Endothelial cell of umbilical vein (primary cell): ENCODE data around the gene FSD1. TPM values are rescaled to one million over a fixed set of nuclear protein-coding genes. Genes with fewer than 3 reads are reported as not detected.
A peak's percentile ranks its signal among the peaks of the same experiment; 100 is the strongest.

ENCODE experiments used
- BruUV-seq: library from RNA; stranded (reverse); fragments of 400-500 nt; replicated peaks from 2 replicates; lab custom pipeline; 2021; lab: Mats Ljungman, UMichigan
- CTCF ChIA-PET: fragments of 300-600, 350-600 bp; sonication (Branson Sonifier 250); formaldehyde crosslinking; loops from one replicate; lab custom pipeline; 2021; ENCODE audit warnings: antibody characterized with exemption, inconsistent platforms; lab: Charles Lee
- POLR2A ChIA-PET: fragments of 300-600, 350-600 bp; sonication (Branson Sonifier 250); formaldehyde crosslinking; loops from one replicate; lab custom pipeline; 2021; ENCODE audit warnings: antibody characterized with exemption, inconsistent platforms; lab: Charles Lee
- DNase-seq: peaks from one replicate; pipeline ENCODE4 v3.0.0-alpha.2; 2011; ENCODE audit warnings: low read depth, low spot score
- FAIRE-seq: peaks from 2 replicates; lab custom pipeline; 2011; peaks lifted over from hg19 to GRCh38; lab: Jason Lieb, UNC
- H2AFZ ChIP-seq: 2 replicates; pipeline ENCODE4 v1.6.0; 2012; ENCODE audit warnings: low read depth, low read length, control low read depth, inconsistent platforms
- H3K27ac ChIP-seq: 2 replicates; pipeline ENCODE4 v1.5.1; 2011; ENCODE audit warnings: low read depth, mild to moderate bottlenecking, control low read depth, low read length, moderate library complexity; ENCODE audit not compliant: insufficient read depth
- H3K27me3 ChIP-seq, 2 experiments: 2 replicates each; pipeline versions ENCODE4 v1.6.0 to v1.6.1; 2011; ENCODE audit warnings: low read length in 2 of 2, mixed read lengths in 1 of 2; ENCODE audit not compliant: control insufficient read depth in 2 of 2, insufficient read depth in 2 of 2
- H3K36me3 ChIP-seq, 2 experiments: 2 replicates in 1 of 2; 3 replicates in 1 of 2; pipeline ENCODE4 v1.5.1; 2011; ENCODE audit warnings: low read length in 2 of 2, mild to moderate bottlenecking in 1 of 2, moderate library complexity in 1 of 2; ENCODE audit not compliant: control insufficient read depth in 2 of 2, insufficient read depth in 2 of 2; ENCODE audit errors: extremely low read depth in 1 of 2
- H3K4me1 ChIP-seq: 3 replicates; pipeline ENCODE4 v1.5.1; 2011; ENCODE audit warnings: mild to moderate bottlenecking, low read length; ENCODE audit not compliant: control insufficient read depth, insufficient read depth; ENCODE audit errors: extremely low read depth
- H3K4me2 ChIP-seq: 2 replicates; pipeline ENCODE4 v1.6.1; 2011; ENCODE audit warnings: low read length, control low read depth, mixed read lengths; ENCODE audit not compliant: insufficient read depth
- H3K4me3 ChIP-seq, 3 experiments: fragments of 200-600 bp in 1 of 3; sonication (generic), shearing (Covaris generic) in 1 of 3; replicated peaks in 1 of 3; 2 replicates each; pipeline ENCODE4 v1.5.1; 2011 to 2016; ENCODE audit warnings: control low read depth in 3 of 3, low read length in 3 of 3, mild to moderate bottlenecking in 2 of 3, inconsistent platforms in 1 of 3, low read depth in 1 of 3, moderate library complexity in 1 of 3; ENCODE audit not compliant: insufficient read depth in 1 of 3
- H3K79me2 ChIP-seq: 2 replicates; pipeline ENCODE4 v1.6.0; 2012; ENCODE audit warnings: low read length, inconsistent platforms; ENCODE audit not compliant: control insufficient read depth, insufficient read depth
- H3K9ac ChIP-seq: replicated peaks from 2 replicates; pipeline ENCODE3; 2011; ENCODE audit warnings: low read length, control low read depth; ENCODE audit not compliant: insufficient read depth; ENCODE audit errors: extremely low read depth
- H3K9me1 ChIP-seq: replicated peaks from 3 replicates; pipeline ENCODE4 v1.6.0; 2011; ENCODE audit warnings: mild to moderate bottlenecking, low read length; ENCODE audit not compliant: control insufficient read depth, insufficient read depth; ENCODE audit errors: extremely low read depth
- H3K9me3 ChIP-seq: replicated peaks from 2 replicates; pipeline ENCODE4 v1.5.1; 2012; ENCODE audit warnings: low read length, inconsistent platforms; ENCODE audit not compliant: control insufficient read depth, insufficient read depth
- H4K20me1 ChIP-seq: replicated peaks from 2 replicates; pipeline ENCODE3; 2011; ENCODE audit warnings: mild to moderate bottlenecking, low read length; ENCODE audit not compliant: control insufficient read depth, insufficient read depth; ENCODE audit errors: extremely low read depth
- EZH2 ChIP-seq: IDR thresholded peaks from 2 replicates; pipeline ENCODE4 v1.6.1; 2012; ENCODE audit warnings: borderline replicate concordance, low read depth, mild to moderate bottlenecking, moderate library complexity, low read length, inconsistent platforms; ENCODE audit not compliant: severe bottlenecking
- FOS ChIP-seq: IDR thresholded peaks from 2 replicates; pipeline ENCODE4 v1.6.1; 2011; ENCODE audit warnings: mild to moderate bottlenecking, low read length, moderate library complexity, borderline replicate concordance; ENCODE audit not compliant: insufficient read depth
- GATA2 ChIP-seq: IDR thresholded peaks from 2 replicates; pipeline ENCODE4 v1.7.0; 2011; ENCODE audit warnings: low read depth, mild to moderate bottlenecking, moderate library complexity, mixed read lengths, low read length; ENCODE audit not compliant: insufficient read length, insufficient read depth
- JUN ChIP-seq: IDR thresholded peaks from 2 replicates; pipeline ENCODE4 v1.6.1; 2011; ENCODE audit warnings: borderline replicate concordance, low read depth; ENCODE audit not compliant: insufficient read length, insufficient read depth
- MYC ChIP-seq: IDR thresholded peaks from one replicate; pipeline ENCODE4 v1.6.1; 2011; ENCODE audit warnings: mild to moderate bottlenecking, low read depth, low read length
- POLR2A ChIP-seq: IDR thresholded peaks from 2 replicates; pipeline ENCODE4 v1.6.1; 2012; ENCODE audit warnings: low read depth, mild to moderate bottlenecking, control low read depth, low read length
- POLR2AphosphoS5 ChIP-seq: IDR thresholded peaks from 2 replicates; pipeline ENCODE4 v1.6.1; 2012; ENCODE audit warnings: low read depth, mild to moderate bottlenecking, control low read depth, low read length, moderate library complexity; ENCODE audit not compliant: insufficient read depth
- dilution Hi-C: fragments of 300-500 bp; cut with MboI; formaldehyde crosslinking; loops from one replicate; pipeline ENCODE4 v1.15.0; 2019; ENCODE audit warnings: low sequenced_read_pairs; ENCODE audit not compliant: extremely low pct_ligation_motif_present
- intact Hi-C: fragments of 100-400 bp; cut with micrococcal nuclease; formaldehyde crosslinking; loops from one replicate; pipeline ENCODE4 v1.10.0; 2022
- polyA plus RNA-seq, 4 experiments: library from polyadenylated mRNA; depleted of rRNA in 3 of 4; stranded (reverse) in 3 of 4; unstranded in 1 of 4; fragments of >200 nt; gene quantifications; 2 replicates each; pipeline versions ENCODE4 v1.2.1 to v1.2.3, GENCODE V29; 2011 to 2012; ENCODE audit warnings: missing spikeins in 1 of 4
- total RNA-seq: library from RNA; stranded (reverse); gene quantifications from 2 replicates; pipeline ENCODE4 v1.2.3, GENCODE V29; 2021
- TF ChIP-seq, protein P1 (sequence below), 2 donors: IDR thresholded peaks; 1 replicate in 1 of 2; 2 replicates in 1 of 2; pipeline ENCODE4 v1.5.1; 2011; ENCODE audit warnings: low read length in 2 of 2, mild to moderate bottlenecking in 2 of 2, moderate library complexity in 2 of 2, control low read depth in 1 of 2, inconsistent platforms in 1 of 2, low read depth in 1 of 2; ENCODE audit not compliant: insufficient read depth in 1 of 2; ENCODE audit errors: extremely low read depth in 1 of 2
- TF ChIP-seq, protein P2 (sequence below): IDR thresholded peaks from 2 replicates; pipeline ENCODE4 v1.6.1; 2011; ENCODE audit not compliant: insufficient read depth, insufficient read length

FSD1 gene
- total and polyA plus RNA-seq, 2 donors (not counting 3 experiments of a cell fraction or from before 2014, with no cell fraction given): 25.8 to 55.5 TPM

DNA sequence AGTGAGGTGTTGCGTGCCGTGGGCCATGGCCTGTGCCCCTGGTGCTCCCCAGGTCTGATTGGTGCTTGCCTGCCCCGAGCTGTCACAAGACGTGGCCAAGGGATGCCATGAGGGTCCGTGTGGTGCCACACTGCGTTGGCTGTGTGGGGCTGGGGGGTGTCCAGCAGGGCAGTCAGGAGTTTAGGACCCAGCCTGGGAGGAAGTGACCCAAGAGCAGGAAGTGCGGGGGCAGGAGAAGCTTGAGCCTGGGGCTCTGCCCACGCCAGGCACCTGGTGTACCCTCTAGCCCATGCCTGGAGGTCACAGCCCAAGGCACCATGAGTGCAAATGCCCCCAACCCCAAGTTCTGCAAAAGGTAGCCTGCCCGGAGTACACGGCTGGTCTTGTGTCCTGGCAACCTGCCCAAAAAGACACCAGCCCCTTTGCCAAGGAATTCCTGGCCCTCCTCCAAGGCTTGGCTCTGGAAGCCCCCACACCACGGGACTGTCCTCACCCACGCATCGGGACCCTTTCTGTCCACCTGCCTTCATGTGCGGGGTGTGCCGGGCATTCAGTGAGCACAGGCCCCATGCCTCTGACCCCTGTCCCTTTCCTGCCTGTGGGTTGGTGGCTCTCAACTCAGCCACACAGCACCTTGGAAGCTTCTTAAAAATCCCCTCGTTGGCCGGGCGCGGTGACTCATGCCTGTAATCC is 63.9 kb downstream of the FSD1 start:
- no peaks in the 10 kb centered on the region for H3K9me1 ChIP-seq
- DNase-seq (peak; percentile 34), FAIRE-seq (peak; percentile 59)
- H3K4me2 ChIP-seq: no peak overlapping the region
- H4K20me1 ChIP-seq: no peaks in the 10 kb centered on the region
- intact Hi-C loops (no loop called here), dilution Hi-C loops (loop anchor here (10.0 kb wide), 1 partner anchor 47 kb away; no protein-coding TSS in a partner anchor)
- TF ChIP-seq GATA2: no peak
- TF ChIP-seq FOS: no peak
- TF ChIP-seq MYC: no peak
- TF ChIP-seq POLR2A: no peak
- TF ChIP-seq, protein P1, sequence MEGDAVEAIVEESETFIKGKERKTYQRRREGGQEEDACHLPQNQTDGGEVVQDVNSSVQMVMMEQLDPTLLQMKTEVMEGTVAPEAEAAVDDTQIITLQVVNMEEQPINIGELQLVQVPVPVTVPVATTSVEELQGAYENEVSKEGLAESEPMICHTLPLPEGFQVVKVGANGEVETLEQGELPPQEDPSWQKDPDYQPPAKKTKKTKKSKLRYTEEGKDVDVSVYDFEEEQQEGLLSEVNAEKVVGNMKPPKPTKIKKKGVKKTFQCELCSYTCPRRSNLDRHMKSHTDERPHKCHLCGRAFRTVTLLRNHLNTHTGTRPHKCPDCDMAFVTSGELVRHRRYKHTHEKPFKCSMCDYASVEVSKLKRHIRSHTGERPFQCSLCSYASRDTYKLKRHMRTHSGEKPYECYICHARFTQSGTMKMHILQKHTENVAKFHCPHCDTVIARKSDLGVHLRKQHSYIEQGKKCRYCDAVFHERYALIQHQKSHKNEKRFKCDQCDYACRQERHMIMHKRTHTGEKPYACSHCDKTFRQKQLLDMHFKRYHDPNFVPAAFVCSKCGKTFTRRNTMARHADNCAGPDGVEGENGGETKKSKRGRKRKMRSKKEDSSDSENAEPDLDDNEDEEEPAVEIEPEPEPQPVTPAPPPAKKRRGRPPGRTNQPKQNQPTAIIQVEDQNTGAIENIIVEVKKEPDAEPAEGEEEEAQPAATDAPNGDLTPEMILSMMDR (IDR thresholded peaks at IDR 0.05; ENCODE audit: extremely low read depth in 1 of 2, insufficient read depth in 1 of 2, low read depth in 1 of 2, low read length in 2 of 2): no peak
- TF ChIP-seq, protein P2, sequence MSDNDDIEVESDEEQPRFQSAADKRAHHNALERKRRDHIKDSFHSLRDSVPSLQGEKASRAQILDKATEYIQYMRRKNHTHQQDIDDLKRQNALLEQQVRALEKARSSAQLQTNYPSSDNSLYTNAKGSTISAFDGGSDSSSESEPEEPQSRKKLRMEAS: no peak
- TF ChIP-seq POLR2AphosphoS5: no peak
- TF ChIP-seq EZH2: no peak
- TF ChIP-seq JUN: no peak
- H3K9me3 ChIP-seq: no peaks in the 10 kb centered on the region
- peaks cover 20% of the 10 kb centered on the region for H3K4me1 ChIP-seq
- H3K36me3 ChIP-seq: peaks cover 4 to 40% of the 10 kb centered on the region in 2 experiments
- H2AFZ ChIP-seq: no peak overlapping the region
- H3K9ac ChIP-seq: no peak overlapping the region
- no peaks in the 10 kb centered on the region for H3K27me3 ChIP-seq
- peak overlapping the region; percentile 1 for H3K27ac ChIP-seq
- peaks cover 57% of the 10 kb centered on the region for H3K79me2 ChIP-seq
- ChIA-PET CTCF (interaction anchor here (0.9 to 1.7 kb wide), 4 partner anchors 16 to 101 kb away, joined by 4 to 9 read pairs (median 4); partner anchors contain the start of genes MPND and SH3GL1), POLR2A (no interaction called here)
- BruUV-seq: no TSS peak
- no peak overlapping the region for H3K4me3 ChIP-seq
